ENCODE results near the gene MTO1.
"Not testable (repeated sequence)": the region's sequence is repeated elsewhere in the genome, so short reads cannot be mapped to it uniquely, and the experiment has no call there.

MTO1 gene

GRCh38 chr6:73514746-73515110 is 53.2 kb downstream of the MTO1 start:
- peaks cover 25% of the 10 kb centered on the region for H3K4me1 ChIP-seq
- H3K27ac ChIP-seq: peak overlapping the region; percentile 22
- no peak for TF ChIP-seq CTCF (IDR thresholded peaks at IDR 0.05)
- H3K27me3 ChIP-seq (ENCODE audit: control insufficient read depth, insufficient read depth, low read length): no peaks in the 10 kb centered on the region
- no peak overlapping the region for H3K9ac ChIP-seq
- H3K9me3 ChIP-seq (ENCODE audit: control insufficient read depth, low read length): no peaks in the 10 kb centered on the region
- no peak overlapping the region for H3K4me2 ChIP-seq (ENCODE audit: low read length)
- H3K36me3 ChIP-seq (ENCODE audit: control insufficient read depth, insufficient read depth, low read length): no peaks in the 10 kb centered on the region
- H3K79me2 ChIP-seq: no peaks in the 10 kb centered on the region
- no peak overlapping the region for H2AFZ ChIP-seq
- H3K4me3 ChIP-seq (ENCODE audit: low read depth, low read length): peak overlapping the region; percentile 19

DNA sequence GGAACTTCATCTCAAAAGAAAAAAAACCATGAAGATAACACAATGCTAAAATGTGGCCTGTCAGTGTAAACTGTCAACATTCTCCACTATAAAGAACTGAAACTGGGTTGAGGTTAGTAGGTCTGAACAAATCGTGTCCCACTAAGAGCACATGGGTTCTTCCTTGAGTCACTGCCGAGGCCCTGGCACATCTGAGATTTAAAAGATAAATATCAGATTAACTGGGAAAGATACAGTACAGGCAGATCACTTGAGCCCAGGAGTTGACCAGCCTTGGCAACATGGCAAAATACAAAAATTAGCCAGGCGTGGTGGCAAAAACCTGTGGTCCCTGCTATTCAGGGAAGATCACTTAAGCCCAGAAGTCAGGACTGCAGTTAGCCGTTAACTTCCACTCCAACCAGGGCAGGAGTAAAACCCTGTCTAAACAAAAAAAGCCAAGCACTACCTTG is 53.7 kb downstream of the MTO1 start:
- Histone ChIP-seq H3K9ac (no peak overlapping the region), H2AFZ (no peak overlapping the region), H3K79me2 (peaks cover 2% of the 10 kb centered on the region), H3K27ac (peak overlapping the region; percentile 22), H3K9me3 (ENCODE audit: control insufficient read depth, low read length) (no peaks in the 10 kb centered on the region), H3K36me3 (ENCODE audit: control insufficient read depth, insufficient read depth, low read length) (no peaks in the 10 kb centered on the region), H3K27me3 (ENCODE audit: control insufficient read depth, insufficient read depth, low read length) (no peaks in the 10 kb centered on the region), H3K4me1 (peaks cover 25% of the 10 kb centered on the region), H3K4me3 (ENCODE audit: low read depth, low read length) (peak overlapping the region; percentile 19), H3K4me2 (ENCODE audit: low read length) (peak overlapping the region; percentile 8)
- no peak for TF ChIP-seq CTCF (IDR thresholded peaks at IDR 0.05)

- H3K4me3 ChIP-seq (ENCODE audit: low read depth, low read length): peak overlapping the region; percentile 29
- no peaks in the 10 kb centered on the region for H3K36me3 ChIP-seq (ENCODE audit: control insufficient read depth, insufficient read depth, low read length)
Measured at GRCh38 chr6:73516514-73517489, 55.3 kb downstream of the MTO1 start.

DNA sequence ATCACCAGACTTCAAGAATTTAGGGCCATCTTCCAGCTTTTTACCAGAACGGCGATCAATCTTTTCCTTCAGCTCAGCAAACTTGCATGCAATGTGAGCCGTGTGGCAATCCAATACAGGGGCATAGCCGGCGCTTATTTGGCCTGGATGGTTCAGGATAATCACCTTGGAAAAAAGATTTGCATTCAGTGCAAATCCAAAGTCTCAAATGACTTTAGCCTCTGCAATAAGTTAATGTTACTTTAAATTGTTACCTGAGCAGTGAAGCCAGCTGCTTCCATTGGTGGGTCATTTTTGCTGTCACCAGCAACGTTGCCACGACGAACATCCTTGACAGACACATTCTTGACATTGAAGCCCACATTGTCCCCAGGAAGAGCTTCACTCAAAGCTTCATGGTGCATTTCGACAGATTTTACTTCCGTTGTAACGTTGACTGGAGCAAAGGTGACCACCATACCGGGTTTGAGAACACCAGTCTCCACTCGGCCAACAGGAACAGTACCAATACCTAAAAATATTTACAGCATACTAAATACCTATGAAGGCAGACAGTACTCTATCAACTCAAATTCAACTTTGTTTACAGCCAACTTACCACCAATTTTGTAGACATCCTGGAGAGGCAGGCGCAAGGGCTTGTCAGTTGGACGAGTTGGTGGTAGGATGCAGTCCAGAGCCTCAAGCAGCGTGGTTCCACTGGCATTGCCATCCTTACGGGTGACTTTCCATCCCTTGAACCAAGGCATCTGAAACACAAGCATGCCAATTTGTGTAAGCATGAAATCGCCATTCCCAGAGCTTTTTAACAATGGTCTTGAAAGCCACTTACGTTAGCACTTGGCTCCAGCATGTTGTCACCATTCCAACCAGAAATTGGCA is 56.8 kb downstream of the MTO1 start:
- not testable (repeated sequence) for H3K9me3 ChIP-seq (ENCODE audit: control insufficient read depth, low read length); H3K79me2 ChIP-seq; H3K36me3 ChIP-seq (ENCODE audit: control insufficient read depth, insufficient read depth, low read length); H3K9ac ChIP-seq; H3K27me3 ChIP-seq (ENCODE audit: control insufficient read depth, insufficient read depth, low read length); H2AFZ ChIP-seq
- Histone ChIP-seq H3K4me1 (peaks cover 29% of the 10 kb centered on the region), H3K4me2 (ENCODE audit: low read length) (peak overlapping the region; percentile 81), H3K4me3 (ENCODE audit: low read depth, low read length) (peak overlapping the region; percentile 100), H3K27ac (peak overlapping the region; percentile 97)

More at GRCh38 chr6:73516514-73517489, 55.3 kb downstream of the MTO1 start:
- peaks cover 25% of the 10 kb centered on the region for H3K4me1 ChIP-seq
- H3K27ac ChIP-seq: peak overlapping the region; percentile 22
- H3K4me2 ChIP-seq (ENCODE audit: low read length): peak overlapping the region; percentile 17
- H2AFZ ChIP-seq: no peak overlapping the region
- H3K27me3 ChIP-seq (ENCODE audit: control insufficient read depth, insufficient read depth, low read length): no peaks in the 10 kb centered on the region
- no peak for TF ChIP-seq CTCF (IDR thresholded peaks at IDR 0.05)
- H3K9me3 ChIP-seq (ENCODE audit: control insufficient read depth, low read length): no peaks in the 10 kb centered on the region
- peaks cover 2% of the 10 kb centered on the region for H3K79me2 ChIP-seq
- no peak overlapping the region for H3K9ac ChIP-seq

- H3K27ac ChIP-seq: peak overlapping the region; percentile 97
- H3K9me3 ChIP-seq (ENCODE audit: control insufficient read depth, low read length): not testable (repeated sequence)
Measured at GRCh38 chr6:73518982-73519881, 57.7 kb downstream of the MTO1 start.

More at GRCh38 chr6:73518982-73519881, 57.7 kb downstream of the MTO1 start:
- Histone ChIP-seq H3K4me1 (peaks cover 29% of the 10 kb centered on the region), H3K4me3 (ENCODE audit: low read depth, low read length) (peak overlapping the region; percentile 100), H3K4me2 (ENCODE audit: low read length) (peak overlapping the region; percentile 81)
- not testable (repeated sequence) for H3K36me3 ChIP-seq (ENCODE audit: control insufficient read depth, insufficient read depth, low read length); H3K27me3 ChIP-seq (ENCODE audit: control insufficient read depth, insufficient read depth, low read length); H3K79me2 ChIP-seq; H3K9ac ChIP-seq; H2AFZ ChIP-seq

All from parathyroid adenoma (tissue), 2 donors.